NCI-H1436 (cell line): ENCODE measurements around the gene OR6J1.
"Not testable (repeated sequence)": the region's sequence is repeated elsewhere in the genome, so short reads cannot be mapped to it uniquely, and the experiment has no call there.

Source experiments
- DNase-seq: peaks from one replicate; lab custom pipeline; 2025; lab: John Stamatoyannopoulos, UW

The OR6J1 gene

GRCh38 chr14:22644305-22644635, at the start of gene OR6J1:
Gene OR6J1, minus strand, starts transcription at chr14:22644352. Its CDS starts 9,541 bp downstream, at chr14:22634811.
- no peak for DNase-seq

GRCh38 chr14:22692194-22692593, 48.0 kb upstream of the OR6J1 start:
- no peak for DNase-seq

- no peak for DNase-seq
Observed at GRCh38 chr14:22691171-22691570, 47.0 kb upstream of the OR6J1 start.

GRCh38 chr14:22689199-22689598, 45.0 kb upstream of the OR6J1 start:
- DNase-seq: no peak

- DNase-seq: not testable (repeated sequence)
Observed at GRCh38 chr14:22687969-22688368, 43.8 kb upstream of the OR6J1 start.

GRCh38 chr14:22686176-22686611, 42.0 kb upstream of the OR6J1 start:
- not testable (repeated sequence) for DNase-seq

- no peak for DNase-seq
Observed at GRCh38 chr14:22685467-22685866, 41.3 kb upstream of the OR6J1 start.

GRCh38 chr14:22683428-22683827, 39.3 kb upstream of the OR6J1 start:
- DNase-seq: not testable (repeated sequence)

GRCh38 chr14:22678221-22678620, 34.1 kb upstream of the OR6J1 start:
- no peak for DNase-seq

GRCh38 chr14:22677551-22677950, 33.4 kb upstream of the OR6J1 start:
- DNase-seq: not testable (repeated sequence)

GRCh38 chr14:22671622-22672021, 27.5 kb upstream of the OR6J1 start:
- no peak for DNase-seq

GRCh38 chr14:22668863-22669262, 24.7 kb upstream of the OR6J1 start:
- DNase-seq: no peak

GRCh38 chr14:22668417-22668816, 24.3 kb upstream of the OR6J1 start:
- DNase-seq: no peak

- no peak for DNase-seq
Observed at GRCh38 chr14:22667881-22668280, 23.7 kb upstream of the OR6J1 start.

GRCh38 chr14:22666203-22666893, 22.2 kb upstream of the OR6J1 start:
- no peak for DNase-seq

- DNase-seq: no peak
Observed at GRCh38 chr14:22664261-22664660, 20.1 kb upstream of the OR6J1 start.

- no peak for DNase-seq
Observed at GRCh38 chr14:22660654-22661053, 16.5 kb upstream of the OR6J1 start.

GRCh38 chr14:22658946-22659345, 14.8 kb upstream of the OR6J1 start:
- no peak for DNase-seq

GRCh38 chr14:22657861-22658260, 13.7 kb upstream of the OR6J1 start:
- no peak for DNase-seq

- DNase-seq: no peak
Observed at GRCh38 chr14:22656945-22657731, 13.0 kb upstream of the OR6J1 start.

- no peak for DNase-seq
Observed at GRCh38 chr14:22656226-22656625, 12.1 kb upstream of the OR6J1 start.

- peak; percentile 25 for DNase-seq
Observed at GRCh38 chr14:22653012-22653621, 9.0 kb upstream of the OR6J1 start.

GRCh38 chr14:22651586-22651985, 7.4 kb upstream of the OR6J1 start:
- DNase-seq: no peak
